ENCODE data around the gene SYNE1.

DNA sequence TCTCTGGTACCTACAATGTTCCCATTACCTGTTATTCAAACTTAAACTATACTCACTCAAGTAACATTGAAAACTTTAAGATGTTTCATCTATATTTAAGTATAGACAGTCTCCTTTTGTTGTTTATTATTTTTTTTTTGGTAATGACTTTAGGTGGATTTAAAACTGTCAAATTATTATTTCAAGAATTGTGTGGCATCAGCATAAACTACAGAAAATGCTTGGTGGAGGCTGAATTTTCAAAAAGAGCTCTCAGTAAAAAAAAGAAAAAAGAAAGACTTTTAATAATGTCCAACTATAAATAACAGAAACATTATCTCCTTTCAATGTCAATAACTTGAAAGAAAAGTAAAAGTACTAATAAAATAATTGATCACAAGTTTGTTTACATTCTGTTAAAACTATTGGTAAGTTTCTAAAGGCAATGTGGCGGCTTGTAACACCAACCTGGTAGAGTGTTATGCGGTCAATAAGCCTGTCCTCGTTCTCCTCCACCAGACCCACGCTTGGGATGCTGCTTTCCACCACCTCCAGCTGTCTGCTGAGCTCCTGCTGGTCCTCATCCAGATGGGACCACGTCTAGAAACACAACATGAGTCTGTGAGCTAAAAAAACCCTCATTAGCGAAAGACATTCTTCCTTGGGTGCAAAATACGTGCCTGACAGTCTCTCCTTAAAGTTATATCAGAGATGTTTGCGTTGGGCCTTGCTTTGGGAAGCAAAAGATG, 400.6 kb downstream of the SYNE1 start:
- no peak for TF ChIP-seq GATA3 (IDR thresholded peaks at IDR 0.05; ENCODE audit: low read depth, low read length)
- no peak for TF ChIP-seq GATA2 (IDR thresholded peaks at IDR 0.05; ENCODE audit: low read depth, low read length)

All from SH-SY5Y (cell line).